Thyroid gland (tissue), 4 donors: ENCODE results near the gene E2F4. TPM values are rescaled to one million over a fixed set of nuclear protein-coding genes. Genes with fewer than 3 reads are reported as not detected.

Experiments
- DNase-seq, 2 donors: peaks; one replicate each; pipeline ENCODE4 v3.0.0-alpha.2; 2019
- H3K27ac ChIP-seq, 3 donors: fragments of 200-600 bp; sonication (generic); 1 replicate in 2 of 3; 2 replicates in 1 of 3; pipeline ENCODE4 v1.5.1; 2016 to 2019; ENCODE audit warnings: mild to moderate bottlenecking in 1 of 3, moderate library complexity in 1 of 3
- H3K27me3 ChIP-seq: fragments of 200-600 bp; sonication (generic); one replicate; pipeline ENCODE4 v1.5.1; 2019
- H3K36me3 ChIP-seq, 2 donors: fragments of 200-600 bp; sonication (generic); one replicate each; pipeline ENCODE4 v1.5.1; 2016 to 2019
- H3K4me1 ChIP-seq, 2 donors: fragments of 200-600 bp; sonication (generic); one replicate each; pipeline ENCODE4 v1.5.1; 2017 to 2019
- H3K4me3 ChIP-seq, 3 donors: fragments of 200-600 bp; sonication (generic); replicated peaks in 1 of 3; 1 replicate in 2 of 3; 2 replicates in 1 of 3; pipeline ENCODE4 v1.5.1; 2016; ENCODE audit warnings: mild to moderate bottlenecking in 1 of 3
- H3K9me3 ChIP-seq: fragments of 200-600 bp; sonication (generic); one replicate; pipeline ENCODE4 v1.5.1; 2017
- POLR2A ChIP-seq, 2 donors: fragments of 450-650 bp; IDR thresholded peaks; one replicate each; pipeline ENCODE4 v1.6.1; 2017; ENCODE audit warnings: antibody characterized with exemption in 2 of 2, mild to moderate bottlenecking in 2 of 2, moderate library complexity in 1 of 2
- WGBS, 2 donors: methylation state at CpG; one replicate each; pipeline ENCODE4 v1.1.5; 2017; 5-methylcytosine and 5-hydroxymethylcytosine counted together
- intact Hi-C: fragments of 100-400 bp; cut with DNase I; formaldehyde crosslinking; loops from one replicate; pipeline ENCODE4 v1.15.1; 2023
- total RNA-seq, 4 donors: library from RNA; depleted of rRNA; stranded (reverse); fragments of >200 nt; gene quantifications; one replicate each; pipeline ENCODE4 v1.2.3, GENCODE V29; 2016
- TF ChIP-seq, protein P1 (sequence below), 6 experiments: fragments of 200-600 bp in 3 of 6; fragments of 450-650 bp in 3 of 6; sonication (generic) in 3 of 6; IDR thresholded peaks; one replicate each; pipeline ENCODE4 v1.5.1; 2016 to 2019; ENCODE audit warnings: antibody characterized with exemption in 6 of 6, mild to moderate bottlenecking in 2 of 6, inconsistent platforms in 1 of 6, moderate library complexity in 1 of 6

The E2F4 gene
- total RNA-seq, 4 donors from 2014 or later, result 77.6 to 117 (median 89.1) TPM

DNA sequence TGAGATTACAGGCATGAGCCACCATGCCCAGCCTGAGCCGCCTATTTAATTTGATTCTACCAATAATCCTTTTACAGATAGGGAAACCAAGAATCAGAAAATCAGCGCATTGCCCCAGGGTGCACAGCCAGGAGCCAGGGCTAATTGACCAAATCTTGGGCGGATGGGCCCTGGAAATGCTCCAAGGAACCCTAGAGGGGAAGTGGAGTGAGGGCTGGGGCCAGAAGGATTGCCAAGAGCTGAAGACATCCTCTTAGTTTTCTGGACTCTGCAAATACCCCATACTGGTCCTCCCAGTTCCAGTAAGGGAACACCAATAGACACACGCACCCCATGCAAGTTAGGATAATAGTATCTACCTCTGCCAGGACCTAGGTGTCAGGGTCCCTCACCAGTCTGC is 51.5 kb downstream of the E2F4 start:
- Histone ChIP-seq H3K9me3 (no peaks in the 10 kb centered on the region), H3K4me3 (no peak overlapping the region), H3K36me3 (peaks cover 4 to 10% of the 10 kb centered on the region in 2 donors), H3K27me3 (no peaks in the 10 kb centered on the region), H3K4me1 (peaks cover 52 to 72% of the 10 kb centered on the region in 2 donors), H3K27ac (peak overlapping the region; percentile 77 to 91 (median 80))
- intact Hi-C loops, result no loop called here
- no peak for DNase-seq
- TF ChIP-seq, protein P1, sequence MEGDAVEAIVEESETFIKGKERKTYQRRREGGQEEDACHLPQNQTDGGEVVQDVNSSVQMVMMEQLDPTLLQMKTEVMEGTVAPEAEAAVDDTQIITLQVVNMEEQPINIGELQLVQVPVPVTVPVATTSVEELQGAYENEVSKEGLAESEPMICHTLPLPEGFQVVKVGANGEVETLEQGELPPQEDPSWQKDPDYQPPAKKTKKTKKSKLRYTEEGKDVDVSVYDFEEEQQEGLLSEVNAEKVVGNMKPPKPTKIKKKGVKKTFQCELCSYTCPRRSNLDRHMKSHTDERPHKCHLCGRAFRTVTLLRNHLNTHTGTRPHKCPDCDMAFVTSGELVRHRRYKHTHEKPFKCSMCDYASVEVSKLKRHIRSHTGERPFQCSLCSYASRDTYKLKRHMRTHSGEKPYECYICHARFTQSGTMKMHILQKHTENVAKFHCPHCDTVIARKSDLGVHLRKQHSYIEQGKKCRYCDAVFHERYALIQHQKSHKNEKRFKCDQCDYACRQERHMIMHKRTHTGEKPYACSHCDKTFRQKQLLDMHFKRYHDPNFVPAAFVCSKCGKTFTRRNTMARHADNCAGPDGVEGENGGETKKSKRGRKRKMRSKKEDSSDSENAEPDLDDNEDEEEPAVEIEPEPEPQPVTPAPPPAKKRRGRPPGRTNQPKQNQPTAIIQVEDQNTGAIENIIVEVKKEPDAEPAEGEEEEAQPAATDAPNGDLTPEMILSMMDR (IDR thresholded peaks at IDR 0.05), result no peak
- 72 to 82% methylated on average over 4 of the region's 4 CpGs for WGBS, 2 donors

DNA sequence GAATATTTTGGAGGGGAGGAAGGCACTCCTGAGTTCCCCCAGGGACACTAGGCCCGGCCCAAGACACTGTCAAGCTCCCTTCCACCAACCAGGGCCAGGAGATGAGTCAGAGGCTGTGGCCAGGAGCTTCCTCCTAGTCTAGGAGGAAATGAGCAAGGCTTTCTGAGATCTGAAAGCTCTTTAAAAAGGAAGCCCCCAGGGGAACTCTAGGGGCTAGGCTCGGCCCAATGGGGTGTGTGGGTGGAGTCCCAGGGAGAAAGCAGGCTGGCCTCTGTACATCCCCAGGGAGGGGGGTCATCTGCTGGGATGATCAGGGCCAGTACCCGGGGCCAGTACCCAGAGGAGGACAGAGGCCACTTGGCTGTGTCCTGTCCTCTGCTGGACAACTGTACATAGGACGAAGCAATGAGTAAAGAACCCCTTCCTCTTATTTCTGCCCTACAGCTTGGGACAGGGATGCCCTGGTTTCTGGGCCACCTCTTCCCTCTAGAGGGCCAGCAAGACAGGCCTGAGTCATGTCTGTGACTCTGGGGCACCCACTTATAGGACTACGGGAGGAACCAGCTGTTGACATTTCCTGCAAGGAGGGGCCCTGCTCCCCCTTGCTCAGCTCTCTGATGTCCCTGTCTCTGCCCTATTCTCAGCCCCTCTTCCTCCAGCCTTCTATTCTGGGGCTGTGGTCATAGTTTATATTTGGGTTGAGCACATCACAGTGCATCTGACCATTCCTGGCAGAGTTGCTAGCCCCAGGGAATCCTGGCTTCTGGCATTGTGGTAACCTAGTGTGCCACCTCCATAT is 52.6 kb downstream of the E2F4 start:
- H3K27me3 ChIP-seq, result no peaks in the 10 kb centered on the region
- peaks cover 57 to 80% of the 10 kb centered on the region in 2 donors for H3K4me1 ChIP-seq
- TF ChIP-seq, protein P1 (IDR thresholded peaks at IDR 0.05), result no peak
- no peak for TF ChIP-seq POLR2A (IDR thresholded peaks at IDR 0.05)
- peak; percentile 26 to 28 for DNase-seq
- WGBS, 2 donors, result 41 to 47% methylated on average over 3 to 4 of the region's 5 CpGs
- intact Hi-C loops, result no loop called here
- H3K36me3 ChIP-seq, result no peaks in the 10 kb centered on the region
- no peaks in the 10 kb centered on the region for H3K9me3 ChIP-seq
- no peak overlapping the region for H3K4me3 ChIP-seq
- H3K27ac ChIP-seq, result peak overlapping the region; percentile 77 to 91 (median 80)

DNA sequence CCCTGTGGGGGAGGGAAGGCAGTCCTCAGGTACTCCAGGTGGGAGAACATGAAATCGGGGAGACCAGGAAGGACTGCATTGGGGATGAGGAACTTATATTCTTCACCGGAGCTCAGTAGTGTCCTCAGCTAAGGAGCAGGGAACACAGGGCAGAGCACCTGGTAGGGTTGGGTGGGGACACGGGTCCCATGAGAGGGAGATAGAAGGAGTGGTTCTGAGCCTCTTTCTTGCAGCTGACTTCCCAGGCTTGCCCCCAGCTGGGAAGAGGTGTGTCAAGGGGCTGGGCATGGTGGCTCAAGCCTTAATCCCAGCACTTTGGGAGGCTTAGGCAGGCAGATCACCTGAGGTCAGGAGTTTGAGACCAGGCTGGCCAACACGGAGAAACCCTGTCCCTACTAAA is 53.2 kb downstream of the E2F4 start:
- no peaks in the 10 kb centered on the region for H3K27me3 ChIP-seq
- TF ChIP-seq POLR2A (IDR thresholded peaks at IDR 0.05), result no peak
- TF ChIP-seq, protein P1 (IDR thresholded peaks at IDR 0.05), result no peak
- no peak overlapping the region for H3K4me3 ChIP-seq
- H3K27ac ChIP-seq, result peak overlapping the region in 2 of 3 donors; percentile 80 to 91
- intact Hi-C loops, result no loop called here
- no peaks in the 10 kb centered on the region for H3K36me3 ChIP-seq
- no peak for DNase-seq
- H3K4me1 ChIP-seq, result peaks cover 52 to 74% of the 10 kb centered on the region in 2 donors
- H3K9me3 ChIP-seq, result no peaks in the 10 kb centered on the region
- 71 to 74% methylated on average over 4 of the region's 4 CpGs for WGBS, 2 donors

DNA sequence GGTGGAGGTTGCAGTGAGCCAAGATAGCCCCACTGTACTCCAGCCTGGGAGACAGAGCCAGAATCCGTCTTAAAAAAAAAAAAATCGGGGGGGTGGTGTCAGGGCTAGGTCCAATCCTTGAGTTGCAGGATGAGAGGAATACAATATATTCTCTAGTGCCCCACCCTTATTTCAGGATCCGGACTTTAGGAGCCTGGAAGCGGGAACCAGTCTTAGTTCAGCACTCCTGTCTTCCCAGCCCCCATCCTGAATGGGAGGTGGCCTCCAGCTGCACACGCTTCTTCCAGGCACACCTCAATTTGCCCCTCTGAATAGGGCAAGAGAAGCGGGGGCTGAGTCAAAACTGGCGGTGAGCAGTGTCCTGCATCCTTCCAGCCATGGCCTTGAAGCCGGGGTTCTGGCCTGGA is 53.7 kb downstream of the E2F4 start:
- peaks cover 47 to 70% of the 10 kb centered on the region in 2 donors for H3K4me1 ChIP-seq
- H3K4me3 ChIP-seq, result peak overlapping the region; percentile 29 to 81 (median 33)
- H3K27me3 ChIP-seq, result no peaks in the 10 kb centered on the region
- no peaks in the 10 kb centered on the region for H3K9me3 ChIP-seq
- H3K27ac ChIP-seq, result peak overlapping the region; percentile 80 to 94 (median 91)
- no peaks in the 10 kb centered on the region for H3K36me3 ChIP-seq
- DNase-seq, result no peak
- WGBS, 2 donors, result 13 to 15% methylated on average over 6 of the region's 8 CpGs
- no peak for TF ChIP-seq POLR2A (IDR thresholded peaks at IDR 0.05)
- TF ChIP-seq, protein P1 (IDR thresholded peaks at IDR 0.05), result no peak
- intact Hi-C loops, result no loop called here

DNA sequence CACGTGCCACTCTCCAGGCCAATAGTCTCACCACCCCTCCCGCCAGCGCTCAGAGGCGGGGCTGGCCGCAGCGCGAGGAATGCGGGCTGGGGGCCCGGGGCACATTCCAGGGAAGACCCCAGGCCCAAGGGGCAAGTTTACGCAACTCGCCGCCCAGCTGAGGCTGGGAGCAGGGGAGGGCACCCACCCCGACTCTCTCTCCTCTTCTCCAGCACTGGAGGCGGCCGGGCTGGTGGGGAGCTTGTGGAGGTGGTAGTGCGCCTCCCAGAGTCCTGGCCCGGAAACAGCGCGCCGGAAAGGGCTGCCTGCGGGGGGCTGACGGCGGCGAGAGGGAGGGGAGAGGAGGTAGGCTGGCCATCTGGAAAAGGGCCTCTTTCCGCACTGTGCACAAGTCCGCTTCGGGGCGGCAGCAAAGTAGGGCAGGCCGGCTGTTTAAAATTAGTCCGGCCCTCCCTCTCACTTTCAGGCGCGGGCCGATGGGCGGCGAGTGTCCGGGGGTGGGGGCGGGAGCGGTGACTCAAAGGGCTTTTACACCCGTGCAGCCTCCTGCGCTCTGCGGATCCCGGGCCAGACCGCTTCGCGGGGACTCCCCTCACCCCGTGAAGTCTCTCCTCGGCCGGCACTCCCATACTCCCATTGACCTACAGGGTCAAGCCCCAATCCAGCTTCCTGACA is 54.3 kb downstream of the E2F4 start:
- WGBS, 2 donors, result 0 to 1% methylated on average over 10 to 18 of the region's 48 CpGs
- intact Hi-C loops, result no loop called here
- H3K4me1 ChIP-seq, result peaks cover 42 to 64% of the 10 kb centered on the region in 2 donors

More for the DNA sequence above, 54.3 kb downstream of the E2F4 start:
- H3K4me3 ChIP-seq, result peak overlapping the region; percentile 29 to 81 (median 33)
- H3K9me3 ChIP-seq, result no peaks in the 10 kb centered on the region
- DNase-seq, result peak; percentile 81 to 86
- no peaks in the 10 kb centered on the region for H3K36me3 ChIP-seq
- H3K27me3 ChIP-seq, result no peaks in the 10 kb centered on the region
- H3K27ac ChIP-seq, result peak overlapping the region; percentile 80 to 94 (median 91)
- peak in 1 of 2 donors; percentile 32 for TF ChIP-seq POLR2A (IDR thresholded peaks at IDR 0.05)
- TF ChIP-seq, protein P1 (IDR thresholded peaks at IDR 0.05), result peak in 3 of 6 experiments; percentile 18 to 45 (median 27)
